BLaER1 (cell line): Measurements from ENCODE around the gene UNC79.
A peak's percentile ranks its signal among the peaks of the same experiment; 100 is the strongest.

Source experiments
- H3K27ac ChIP-seq: shearing (Covaris generic); formaldehyde crosslinking; 2 replicates; pipeline ENCODE4 v1.8.1; 2022
- H3K27me3 ChIP-seq: shearing (Covaris generic); formaldehyde crosslinking; 2 replicates; pipeline ENCODE4 v1.8.1; 2022
- H3K36me3 ChIP-seq: shearing (Covaris generic); formaldehyde crosslinking; 2 replicates; pipeline ENCODE4 v1.8.1; 2022
- H3K4me1 ChIP-seq: shearing (Covaris generic); formaldehyde crosslinking; 2 replicates; pipeline ENCODE4 v1.8.1; 2022
- H3K4me2 ChIP-seq: shearing (Covaris generic); formaldehyde crosslinking; 2 replicates; pipeline ENCODE4 v1.8.1; 2022
- H3K4me3 ChIP-seq: shearing (Covaris generic); formaldehyde crosslinking; 2 replicates; pipeline ENCODE4 v1.8.1; 2022
- H3K9ac ChIP-seq: shearing (Covaris generic); formaldehyde crosslinking; 2 replicates; pipeline ENCODE4 v1.8.1; 2022
- H3K9me3 ChIP-seq: shearing (Covaris generic); formaldehyde crosslinking; 2 replicates; pipeline ENCODE4 v1.8.1; 2022
- H4K20me1 ChIP-seq: shearing (Covaris generic); formaldehyde crosslinking; 2 replicates; pipeline ENCODE4 v1.8.1; 2022
- Cebpa-rat ChIP-seq: shearing (Covaris generic); IDR thresholded peaks from 2 replicates; pipeline ENCODE4 v1.8.1; 2022

The UNC79 gene

GRCh38 chr14:93732524-93732923, 301.8 kb downstream of the UNC79 start:
- H3K27me3 ChIP-seq, result no peaks in the 10 kb centered on the region
- no peaks in the 10 kb centered on the region for H3K36me3 ChIP-seq
- H3K9ac ChIP-seq, result no peak overlapping the region
- no peak for TF ChIP-seq Cebpa-rat
- no peaks in the 10 kb centered on the region for H4K20me1 ChIP-seq
- no peak overlapping the region for H3K27ac ChIP-seq
- H3K4me3 ChIP-seq, result no peak overlapping the region
- peaks cover 3% of the 10 kb centered on the region for H3K4me1 ChIP-seq
- no peak overlapping the region for H3K4me2 ChIP-seq
- H3K9me3 ChIP-seq, result no peaks in the 10 kb centered on the region

GRCh38 chr14:93733231-93733630, 302.5 kb downstream of the UNC79 start:
- Histone ChIP-seq H3K4me1 (no peaks in the 10 kb centered on the region), H3K36me3 (no peaks in the 10 kb centered on the region), H4K20me1 (no peaks in the 10 kb centered on the region), H3K4me2 (no peak overlapping the region), H3K4me3 (no peak overlapping the region), H3K27me3 (no peaks in the 10 kb centered on the region), H3K27ac (no peak overlapping the region), H3K9me3 (no peaks in the 10 kb centered on the region), H3K9ac (no peak overlapping the region)
- TF ChIP-seq Cebpa-rat, result no peak

GRCh38 chr14:93733631-93734030, 302.9 kb downstream of the UNC79 start:
- H3K4me2 ChIP-seq, result no peak overlapping the region
- H3K27me3 ChIP-seq, result no peaks in the 10 kb centered on the region

DNA sequence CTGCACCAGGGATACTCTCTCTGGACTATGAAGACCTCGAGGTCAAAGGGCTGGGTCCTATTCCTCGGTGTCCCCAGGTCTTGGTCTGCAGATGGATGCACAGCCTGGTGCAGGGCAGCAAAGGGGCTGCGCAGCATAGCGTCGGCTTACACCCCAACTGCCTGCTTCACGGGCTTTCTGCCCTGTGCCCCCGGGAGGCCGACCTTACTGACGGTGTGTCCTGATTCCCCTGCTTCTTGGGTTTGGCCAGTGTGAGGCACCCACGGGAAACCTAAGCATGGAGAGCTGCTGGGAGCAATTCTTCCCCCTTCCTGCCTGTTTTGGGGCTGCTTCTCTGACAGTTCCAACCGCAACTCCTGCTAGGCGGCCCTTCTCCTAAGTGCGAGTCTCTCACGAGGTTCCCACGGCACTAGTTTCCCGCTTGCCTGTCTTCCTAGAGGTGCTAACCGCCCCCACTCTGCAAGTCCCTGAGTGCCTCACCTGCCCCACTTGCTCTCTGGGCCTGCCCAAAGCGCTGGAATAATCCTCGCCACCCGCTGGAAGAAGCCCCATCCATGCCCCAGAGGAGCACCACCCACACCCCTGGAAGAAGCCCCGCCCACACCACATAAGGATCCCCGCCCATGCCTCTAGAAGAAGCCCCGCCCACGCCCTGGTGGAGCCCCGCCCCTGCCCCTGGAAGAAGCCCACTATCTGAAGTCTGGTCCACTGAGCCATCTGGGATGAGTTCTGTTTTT, 303.5 kb downstream of the UNC79 start:
- H3K27ac ChIP-seq, result no peak overlapping the region
- H3K4me1 ChIP-seq, result no peaks in the 10 kb centered on the region
- TF ChIP-seq Cebpa-rat, result no peak
- no peak overlapping the region for H3K9ac ChIP-seq
- no peaks in the 10 kb centered on the region for H3K27me3 ChIP-seq
- no peaks in the 10 kb centered on the region for H3K9me3 ChIP-seq
- no peak overlapping the region for H3K4me2 ChIP-seq
- H4K20me1 ChIP-seq, result no peaks in the 10 kb centered on the region
- H3K4me3 ChIP-seq, result no peak overlapping the region
- no peaks in the 10 kb centered on the region for H3K36me3 ChIP-seq

More at GRCh38 chr14:93733631-93734030, 302.9 kb downstream of the UNC79 start:
- no peak overlapping the region for H3K4me3 ChIP-seq
- no peak for TF ChIP-seq Cebpa-rat
- H3K4me1 ChIP-seq, result no peaks in the 10 kb centered on the region
- H4K20me1 ChIP-seq, result no peaks in the 10 kb centered on the region
- H3K36me3 ChIP-seq, result no peaks in the 10 kb centered on the region
- no peak overlapping the region for H3K9ac ChIP-seq
- no peak overlapping the region for H3K27ac ChIP-seq
- H3K9me3 ChIP-seq, result no peaks in the 10 kb centered on the region

GRCh38 chr14:93735206-93735605, 304.5 kb downstream of the UNC79 start:
- no peak for TF ChIP-seq Cebpa-rat
- Histone ChIP-seq H3K9ac (no peak overlapping the region), H3K27ac (no peak overlapping the region), H3K27me3 (no peaks in the 10 kb centered on the region), H3K4me3 (no peak overlapping the region), H3K4me1 (no peaks in the 10 kb centered on the region), H4K20me1 (no peaks in the 10 kb centered on the region), H3K4me2 (no peak overlapping the region), H3K9me3 (no peaks in the 10 kb centered on the region), H3K36me3 (no peaks in the 10 kb centered on the region)

DNA sequence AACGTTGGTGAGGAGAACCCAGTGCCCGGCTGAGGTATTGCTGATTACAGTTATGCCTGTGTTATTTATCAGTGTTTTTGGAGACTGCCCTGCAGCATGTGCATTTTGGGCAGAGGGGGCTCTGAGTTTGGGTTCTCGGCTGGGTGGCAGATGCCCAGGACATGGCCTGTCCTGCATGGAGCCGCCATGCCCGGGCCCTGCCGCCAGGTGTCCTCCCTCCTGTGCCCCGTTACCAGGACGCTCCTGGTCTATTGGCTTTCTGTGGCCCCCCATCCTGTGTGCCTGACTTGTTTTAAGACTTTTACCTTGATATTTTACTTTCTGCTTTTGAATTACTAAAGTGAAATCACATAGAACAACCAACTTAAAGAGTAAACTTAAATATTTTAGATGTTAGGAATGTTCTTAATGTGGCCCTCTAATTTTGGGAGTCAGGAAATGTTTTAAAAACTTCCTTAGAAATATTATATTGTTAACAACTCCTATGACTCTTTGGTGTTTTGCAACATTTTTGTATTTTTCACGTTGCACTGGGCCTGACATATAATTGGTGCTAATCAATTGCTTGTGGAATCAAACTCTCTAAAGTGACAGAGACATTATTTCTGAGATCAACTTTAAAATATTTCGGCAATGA, 305.8 kb downstream of the UNC79 start:
- no peak overlapping the region for H3K9ac ChIP-seq
- H3K27me3 ChIP-seq, result no peaks in the 10 kb centered on the region
- no peak overlapping the region for H3K4me2 ChIP-seq
- H4K20me1 ChIP-seq, result no peaks in the 10 kb centered on the region
- H3K9me3 ChIP-seq, result no peaks in the 10 kb centered on the region
- no peak for TF ChIP-seq Cebpa-rat
- H3K4me1 ChIP-seq, result peaks cover 2% of the 10 kb centered on the region
- no peak overlapping the region for H3K27ac ChIP-seq
- H3K36me3 ChIP-seq, result no peaks in the 10 kb centered on the region
- no peak overlapping the region for H3K4me3 ChIP-seq

DNA sequence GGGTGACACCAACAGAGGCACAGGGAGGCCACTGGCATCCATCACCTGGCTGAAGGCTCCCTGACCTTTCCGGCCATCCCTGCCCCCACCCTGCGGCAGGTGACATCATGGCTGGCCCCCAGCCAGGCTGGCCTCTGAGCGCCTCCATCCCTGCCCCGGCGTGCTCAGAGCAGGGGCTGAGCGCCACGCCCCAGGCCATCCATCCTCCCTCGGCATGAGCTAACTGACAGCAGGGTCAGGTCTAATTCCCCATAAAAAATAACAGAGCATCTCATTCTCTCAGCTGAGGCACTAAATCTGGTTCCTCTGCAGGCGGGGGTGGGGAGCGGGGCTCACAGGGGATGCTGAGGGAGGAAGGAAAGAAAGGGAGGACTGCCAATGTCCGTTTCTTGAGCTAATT, 306.9 kb downstream of the UNC79 start:
- no peaks in the 10 kb centered on the region for H3K27me3 ChIP-seq
- no peak for TF ChIP-seq Cebpa-rat

GRCh38 chr14:93741556-93742230, 311.0 kb downstream of the UNC79 start:
- H3K27ac ChIP-seq, result no peak overlapping the region
- no peaks in the 10 kb centered on the region for H3K27me3 ChIP-seq
- peak overlapping the region; percentile 34 for H3K4me2 ChIP-seq
- no peaks in the 10 kb centered on the region for H4K20me1 ChIP-seq
- H3K4me1 ChIP-seq, result peaks cover 13% of the 10 kb centered on the region
- peak overlapping the region; percentile 10; the same call in 1 of the 2 replicates for H3K9ac ChIP-seq
- no peaks in the 10 kb centered on the region for H3K9me3 ChIP-seq
- no peak overlapping the region for H3K4me3 ChIP-seq
- TF ChIP-seq Cebpa-rat, result no peak
- no peaks in the 10 kb centered on the region for H3K36me3 ChIP-seq

More for the DNA sequence above, 306.9 kb downstream of the UNC79 start:
- peaks cover 13% of the 10 kb centered on the region for H3K4me1 ChIP-seq
- H4K20me1 ChIP-seq, result no peaks in the 10 kb centered on the region
- H3K4me2 ChIP-seq, result no peak overlapping the region
- no peak overlapping the region for H3K27ac ChIP-seq
- no peak overlapping the region for H3K9ac ChIP-seq
- H3K4me3 ChIP-seq, result no peak overlapping the region
- H3K9me3 ChIP-seq, result no peaks in the 10 kb centered on the region
- no peaks in the 10 kb centered on the region for H3K36me3 ChIP-seq

DNA sequence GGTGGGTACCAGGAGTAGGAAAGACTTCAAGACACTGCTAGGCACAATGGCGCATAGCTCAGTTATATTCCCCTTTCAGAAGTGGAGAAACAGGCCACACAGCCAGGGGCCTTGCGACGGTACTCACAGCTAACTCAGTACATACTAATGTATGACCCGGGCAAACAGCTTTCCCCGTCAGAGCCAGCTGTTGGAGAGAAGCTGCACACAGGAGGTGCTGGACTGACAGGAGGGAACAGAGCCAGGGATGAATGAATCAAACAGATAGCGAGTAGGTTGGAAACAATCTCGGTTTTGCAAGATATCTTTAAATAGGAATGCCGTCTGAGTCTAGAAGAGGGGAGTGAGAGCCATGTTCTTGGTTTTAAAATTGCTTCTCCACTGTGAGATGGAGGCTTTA, 312.0 kb downstream of the UNC79 start:
- H3K27me3 ChIP-seq, result no peaks in the 10 kb centered on the region
- no peak overlapping the region for H3K4me3 ChIP-seq
- H3K9me3 ChIP-seq, result no peaks in the 10 kb centered on the region
- H3K4me2 ChIP-seq, result no peak overlapping the region
- no peaks in the 10 kb centered on the region for H4K20me1 ChIP-seq
- H3K9ac ChIP-seq, result no peak overlapping the region
- no peaks in the 10 kb centered on the region for H3K36me3 ChIP-seq
- TF ChIP-seq Cebpa-rat, result no peak
- H3K27ac ChIP-seq, result no peak overlapping the region
- peaks cover 13% of the 10 kb centered on the region for H3K4me1 ChIP-seq
